ENCODE measurements around the gene NPEPPS.

NPEPPS gene

GRCh38 chr17:47641202-47641601 lies 110.3 kb downstream of the NPEPPS start:
- no peak overlapping the region for H3K4me3 ChIP-seq (ENCODE audit: low read depth, low read length)
- DNase-seq (ENCODE audit: low read depth): no peak
- TF ChIP-seq, protein P1, sequence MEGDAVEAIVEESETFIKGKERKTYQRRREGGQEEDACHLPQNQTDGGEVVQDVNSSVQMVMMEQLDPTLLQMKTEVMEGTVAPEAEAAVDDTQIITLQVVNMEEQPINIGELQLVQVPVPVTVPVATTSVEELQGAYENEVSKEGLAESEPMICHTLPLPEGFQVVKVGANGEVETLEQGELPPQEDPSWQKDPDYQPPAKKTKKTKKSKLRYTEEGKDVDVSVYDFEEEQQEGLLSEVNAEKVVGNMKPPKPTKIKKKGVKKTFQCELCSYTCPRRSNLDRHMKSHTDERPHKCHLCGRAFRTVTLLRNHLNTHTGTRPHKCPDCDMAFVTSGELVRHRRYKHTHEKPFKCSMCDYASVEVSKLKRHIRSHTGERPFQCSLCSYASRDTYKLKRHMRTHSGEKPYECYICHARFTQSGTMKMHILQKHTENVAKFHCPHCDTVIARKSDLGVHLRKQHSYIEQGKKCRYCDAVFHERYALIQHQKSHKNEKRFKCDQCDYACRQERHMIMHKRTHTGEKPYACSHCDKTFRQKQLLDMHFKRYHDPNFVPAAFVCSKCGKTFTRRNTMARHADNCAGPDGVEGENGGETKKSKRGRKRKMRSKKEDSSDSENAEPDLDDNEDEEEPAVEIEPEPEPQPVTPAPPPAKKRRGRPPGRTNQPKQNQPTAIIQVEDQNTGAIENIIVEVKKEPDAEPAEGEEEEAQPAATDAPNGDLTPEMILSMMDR (IDR thresholded peaks at IDR 0.05; ENCODE audit: control insufficient read depth, extremely low read depth, insufficient read depth): no peak

DNA sequence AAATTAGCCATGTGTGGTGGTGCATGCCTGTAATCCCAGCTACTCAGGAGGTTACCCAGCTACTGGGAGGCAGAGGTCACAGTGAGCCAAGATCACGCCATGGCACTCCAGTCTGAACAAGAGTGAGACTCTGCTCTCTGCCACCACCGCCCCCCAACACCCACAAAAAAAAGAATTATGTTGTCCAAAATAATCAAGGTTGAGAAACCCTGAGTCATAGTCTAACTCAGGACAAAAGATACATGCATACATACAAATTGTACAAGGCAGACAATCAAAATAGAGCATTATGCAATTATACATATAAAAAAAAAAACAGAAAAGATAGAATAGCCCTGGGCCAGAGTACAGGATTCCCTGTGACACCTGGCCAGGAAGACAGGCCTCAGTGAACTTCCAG lies 112.2 kb downstream of the NPEPPS start:
- DNase-seq (ENCODE audit: low read depth): no peak
- TF ChIP-seq, protein P1 (IDR thresholded peaks at IDR 0.05; ENCODE audit: control insufficient read depth, extremely low read depth, insufficient read depth): no peak
- no peak overlapping the region for H3K4me3 ChIP-seq (ENCODE audit: low read depth, low read length)

- no peak for DNase-seq (ENCODE audit: low read depth)
- TF ChIP-seq, protein P1 (IDR thresholded peaks at IDR 0.05; ENCODE audit: control insufficient read depth, extremely low read depth, insufficient read depth): no peak
- H3K4me3 ChIP-seq (ENCODE audit: low read depth, low read length): no peak overlapping the region
These were observed 113.4 kb downstream of the NPEPPS start for GRCh38 chr17:47644324-47644723.

GRCh38 chr17:47649153-47649971 lies 118.5 kb downstream of the NPEPPS start, which contains the start of gene KPNB1:
KPNB1 (plus strand) TSS chr17:47649919; CDS start chr17:47650245, 326 bp downstream.
- DNase-seq (ENCODE audit: low read depth): peak; percentile 100
- TF ChIP-seq, protein P1 (IDR thresholded peaks at IDR 0.05; ENCODE audit: control insufficient read depth, extremely low read depth, insufficient read depth): no peak
- H3K4me3 ChIP-seq (ENCODE audit: low read depth, low read length): peak within 1 kb of the TSS; percentile 88

DNA sequence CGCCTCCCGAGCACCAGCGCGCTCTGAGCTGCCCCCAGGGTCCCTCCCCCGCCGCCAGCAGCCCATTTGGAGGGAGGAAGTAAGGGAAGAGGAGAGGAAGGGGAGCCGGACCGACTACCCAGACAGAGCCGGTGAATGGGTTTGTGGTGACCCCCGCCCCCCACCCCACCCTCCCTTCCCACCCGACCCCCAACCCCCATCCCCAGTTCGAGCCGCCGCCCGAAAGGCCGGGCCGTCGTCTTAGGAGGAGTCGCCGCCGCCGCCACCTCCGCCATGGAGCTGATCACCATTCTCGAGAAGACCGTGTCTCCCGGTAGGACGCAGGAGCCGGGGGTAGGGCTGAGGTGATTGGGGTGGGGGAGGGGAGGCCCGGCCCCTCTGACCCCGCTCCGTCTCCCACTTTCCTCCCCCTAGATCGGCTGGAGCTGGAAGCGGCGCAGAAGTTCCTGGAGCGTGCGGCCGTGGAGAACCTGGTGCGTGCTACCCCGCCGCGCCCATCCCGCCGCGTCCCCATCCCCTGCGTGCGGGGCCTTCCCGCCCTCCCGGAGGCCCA lies 119.1 kb downstream of the NPEPPS start:
- TF ChIP-seq, protein P1 (IDR thresholded peaks at IDR 0.05; ENCODE audit: control insufficient read depth, extremely low read depth, insufficient read depth): no peak
- DNase-seq (ENCODE audit: low read depth): peak; percentile 15
- H3K4me3 ChIP-seq (ENCODE audit: low read depth, low read length): peak overlapping the region; percentile 88

- H3K4me3 ChIP-seq (ENCODE audit: low read depth, low read length): peak overlapping the region; percentile 88
- TF ChIP-seq, protein P1 (IDR thresholded peaks at IDR 0.05; ENCODE audit: control insufficient read depth, extremely low read depth, insufficient read depth): no peak
- DNase-seq (ENCODE audit: low read depth): peak; percentile 89
These were observed 119.9 kb downstream of the NPEPPS start for GRCh38 chr17:47650525-47651522.
